ENCODE data around the gene HOXD12. TPM values are rescaled to one million over a fixed set of nuclear protein-coding genes. Genes with fewer than 3 reads are reported as not detected.

Gene HOXD12
- total RNA-seq, 4 donors from 2014 or later: not detected

DNA sequence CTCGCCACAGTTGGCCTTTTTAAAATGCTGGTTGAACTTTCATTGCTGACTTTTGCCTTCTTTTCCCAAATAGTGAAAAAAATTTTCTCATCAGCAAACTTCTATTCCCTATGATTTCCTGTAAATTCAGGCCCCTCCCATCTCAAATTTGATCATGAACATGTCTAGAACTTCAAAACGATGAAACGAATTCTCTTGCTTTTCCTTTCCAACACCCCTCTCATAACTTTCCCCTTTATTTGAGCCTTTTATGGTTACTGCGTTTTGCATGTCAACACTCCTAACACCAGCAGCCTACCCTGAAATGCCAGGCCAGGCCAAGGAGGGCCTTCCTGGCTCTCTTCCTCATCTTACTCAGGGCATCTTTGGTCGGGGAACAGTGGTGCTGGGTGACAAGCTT is 8.7 kb upstream of the HOXD12 start:
- DNase-seq (ENCODE audit: low spot score) (no peak), ATAC-seq (ENCODE audit: low FRiP score) (no peak)
- TF ChIP-seq, protein P1, sequence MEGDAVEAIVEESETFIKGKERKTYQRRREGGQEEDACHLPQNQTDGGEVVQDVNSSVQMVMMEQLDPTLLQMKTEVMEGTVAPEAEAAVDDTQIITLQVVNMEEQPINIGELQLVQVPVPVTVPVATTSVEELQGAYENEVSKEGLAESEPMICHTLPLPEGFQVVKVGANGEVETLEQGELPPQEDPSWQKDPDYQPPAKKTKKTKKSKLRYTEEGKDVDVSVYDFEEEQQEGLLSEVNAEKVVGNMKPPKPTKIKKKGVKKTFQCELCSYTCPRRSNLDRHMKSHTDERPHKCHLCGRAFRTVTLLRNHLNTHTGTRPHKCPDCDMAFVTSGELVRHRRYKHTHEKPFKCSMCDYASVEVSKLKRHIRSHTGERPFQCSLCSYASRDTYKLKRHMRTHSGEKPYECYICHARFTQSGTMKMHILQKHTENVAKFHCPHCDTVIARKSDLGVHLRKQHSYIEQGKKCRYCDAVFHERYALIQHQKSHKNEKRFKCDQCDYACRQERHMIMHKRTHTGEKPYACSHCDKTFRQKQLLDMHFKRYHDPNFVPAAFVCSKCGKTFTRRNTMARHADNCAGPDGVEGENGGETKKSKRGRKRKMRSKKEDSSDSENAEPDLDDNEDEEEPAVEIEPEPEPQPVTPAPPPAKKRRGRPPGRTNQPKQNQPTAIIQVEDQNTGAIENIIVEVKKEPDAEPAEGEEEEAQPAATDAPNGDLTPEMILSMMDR (IDR thresholded peaks at IDR 0.05): no peak

DNA sequence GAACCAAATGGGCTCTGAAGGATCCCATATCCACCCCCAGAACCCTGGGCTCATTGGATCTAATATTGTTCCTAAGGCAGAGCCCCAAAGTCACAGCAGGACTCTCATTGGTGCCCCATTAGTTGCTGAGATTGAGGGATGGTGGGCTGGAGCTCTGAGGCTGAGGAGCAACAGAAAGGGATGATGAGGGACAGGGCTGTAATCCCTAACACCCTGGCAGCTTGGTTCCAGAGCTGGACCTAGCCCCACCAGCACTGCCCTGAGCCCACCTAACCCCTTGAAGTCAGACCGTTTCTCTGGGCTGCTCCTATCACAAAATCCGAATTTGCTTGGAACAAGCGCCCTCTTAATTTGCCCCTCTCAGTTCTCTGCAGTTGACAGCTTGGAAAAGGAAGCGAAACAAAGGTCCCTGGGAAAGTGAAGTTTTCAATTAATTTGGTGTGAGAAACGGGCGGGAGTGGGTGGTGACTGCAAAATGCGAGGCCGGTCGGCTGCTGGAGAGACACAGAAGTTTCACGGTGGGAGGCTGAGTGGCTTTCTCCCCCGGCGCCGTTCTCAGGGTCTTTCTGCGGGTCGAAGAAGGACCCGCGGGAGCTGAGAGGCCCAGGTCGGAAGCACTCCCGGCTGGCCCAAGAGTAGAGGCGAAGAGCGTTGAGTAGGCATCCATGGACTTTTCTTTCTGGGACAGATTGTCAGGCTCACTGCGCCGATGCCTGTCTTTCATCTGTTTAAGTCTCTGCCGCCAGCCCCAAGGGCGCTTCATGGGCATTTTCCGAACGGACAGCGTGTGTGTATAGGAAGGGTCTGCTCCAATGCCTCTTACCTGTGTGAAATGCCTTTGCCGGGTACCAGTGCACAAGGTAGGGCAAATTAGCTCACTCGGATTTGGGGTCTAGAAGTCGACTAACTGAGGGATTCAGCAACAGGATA is 8.0 kb upstream of the HOXD12 start:
- DNase-seq (ENCODE audit: low spot score) (no peak), ATAC-seq (ENCODE audit: low FRiP score) (no peak)
- TF ChIP-seq, protein P1 (IDR thresholded peaks at IDR 0.05): no peak

- no peak for DNase-seq (ENCODE audit: low spot score)
- TF ChIP-seq, protein P1 (IDR thresholded peaks at IDR 0.05): no peak
- peak; percentile 18 for ATAC-seq (ENCODE audit: low FRiP score)
These were observed 7.1 kb upstream of the HOXD12 start, which contains the start of gene HOXD13 for GRCh38 chr2:176092270-176093144. Gene HOXD13, plus strand, starts transcription at chr2:176092721. Its CDS starts 170 bp downstream, at chr2:176092891.

DNA sequence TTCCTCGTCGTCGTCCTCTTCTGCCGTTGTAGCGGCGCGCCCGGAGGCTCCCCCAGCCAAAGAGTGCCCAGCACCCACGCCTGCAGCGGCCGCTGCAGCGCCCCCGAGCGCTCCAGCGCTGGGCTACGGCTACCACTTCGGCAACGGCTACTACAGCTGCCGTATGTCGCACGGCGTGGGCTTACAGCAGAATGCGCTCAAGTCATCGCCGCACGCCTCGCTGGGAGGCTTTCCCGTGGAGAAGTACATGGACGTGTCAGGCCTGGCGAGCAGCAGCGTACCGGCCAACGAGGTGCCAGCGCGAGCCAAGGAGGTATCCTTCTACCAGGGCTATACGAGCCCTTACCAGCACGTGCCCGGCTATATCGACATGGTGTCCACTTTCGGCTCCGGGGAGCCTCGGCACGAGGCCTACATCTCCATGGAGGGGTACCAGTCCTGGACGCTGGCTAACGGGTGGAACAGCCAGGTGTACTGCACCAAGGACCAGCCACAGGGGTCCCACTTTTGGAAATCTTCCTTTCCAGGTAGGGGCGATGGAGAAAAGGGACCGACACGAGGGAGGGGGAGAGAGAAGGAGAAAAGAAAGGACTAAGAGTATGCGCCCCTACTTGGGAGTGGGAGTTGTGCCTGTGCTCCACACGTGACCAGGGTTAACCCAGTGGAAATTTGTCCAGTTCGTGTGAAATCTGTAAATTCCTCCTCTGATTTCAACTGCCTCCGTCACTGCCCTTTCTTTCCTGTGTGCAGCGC is 6.3 kb upstream of the HOXD12 start:
- ATAC-seq (ENCODE audit: low FRiP score): no peak
- no peak for DNase-seq (ENCODE audit: low spot score)
- TF ChIP-seq, protein P1 (IDR thresholded peaks at IDR 0.05): no peak

GRCh38 chr2:176093898-176094249 is 5.7 kb upstream of the HOXD12 start:
- ATAC-seq (ENCODE audit: low FRiP score) (no peak), DNase-seq (ENCODE audit: low spot score) (no peak)
- TF ChIP-seq, protein P1 (IDR thresholded peaks at IDR 0.05): no peak

GRCh38 chr2:176094349-176094748 is 5.2 kb upstream of the HOXD12 start:
- no peak for ATAC-seq (ENCODE audit: low FRiP score)
- TF ChIP-seq, protein P1 (IDR thresholded peaks at IDR 0.05): no peak
- DNase-seq (ENCODE audit: low spot score): no peak
